Esophagus muscularis mucosa (tissue), 3 donors: ENCODE data around the gene DNMT3B.

Experiments used
- POLR2A ChIP-seq: fragments of 450-650 bp; IDR thresholded peaks from one replicate; pipeline ENCODE4 v1.6.1; 2017; ENCODE audit warnings: antibody characterized with exemption, moderate library complexity, mild to moderate bottlenecking, low read depth
- TF ChIP-seq, protein P1 (sequence below), 3 experiments: fragments of 200-600 bp in 2 of 3; fragments of 450-650 bp in 1 of 3; sonication (generic) in 2 of 3; IDR thresholded peaks; one replicate each; pipeline ENCODE4 v1.5.1; 2017 to 2019; ENCODE audit warnings: antibody characterized with exemption in 3 of 3, mild to moderate bottlenecking in 2 of 3, moderate library complexity in 1 of 3

DNA sequence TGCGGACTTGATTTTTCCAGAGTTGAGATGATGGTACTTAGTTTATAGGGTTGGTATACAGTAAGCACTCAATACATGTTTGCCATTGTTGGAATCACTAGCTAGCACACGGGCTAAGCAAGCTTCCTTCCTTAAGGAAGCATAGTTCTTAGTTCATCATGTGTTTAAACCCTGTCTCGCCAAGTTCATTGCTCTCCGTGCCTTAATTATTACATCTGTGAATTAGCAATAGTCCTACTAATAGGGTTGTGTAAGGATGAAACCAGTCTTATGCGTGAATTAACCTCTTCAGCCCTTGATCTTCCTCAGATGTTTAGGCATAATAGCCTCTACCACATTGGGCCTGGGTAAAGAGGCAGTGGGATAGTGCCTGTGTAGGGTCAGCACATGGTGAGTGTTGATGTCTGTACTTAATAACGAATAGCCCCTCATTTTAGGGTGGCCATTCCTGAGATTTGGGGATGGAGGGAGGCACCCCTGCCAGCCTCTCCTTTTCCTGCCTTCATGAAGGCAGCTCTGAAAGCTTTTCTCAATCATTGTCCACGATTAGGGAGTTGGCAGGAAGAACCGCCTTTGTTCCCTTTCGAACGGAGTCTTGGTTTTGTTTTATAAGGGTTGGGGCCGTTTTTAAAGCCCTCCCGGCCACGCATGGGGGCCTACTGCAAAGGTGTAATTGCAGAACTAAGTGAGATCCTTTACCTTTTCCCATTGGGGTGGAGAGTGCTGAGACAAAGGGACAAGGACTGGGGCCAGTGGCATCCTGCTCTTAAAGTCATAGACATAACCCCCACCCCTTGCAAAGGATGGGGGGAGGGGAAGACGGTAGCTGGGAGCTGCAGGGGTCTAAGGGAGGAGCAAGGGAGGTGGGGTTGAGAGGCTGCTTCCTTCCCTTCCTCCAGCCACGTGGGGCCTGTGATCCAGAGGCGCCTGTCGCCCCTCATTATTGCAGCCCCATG lies 2.1 kb downstream of the DNMT3B start:
- TF ChIP-seq, protein P1, sequence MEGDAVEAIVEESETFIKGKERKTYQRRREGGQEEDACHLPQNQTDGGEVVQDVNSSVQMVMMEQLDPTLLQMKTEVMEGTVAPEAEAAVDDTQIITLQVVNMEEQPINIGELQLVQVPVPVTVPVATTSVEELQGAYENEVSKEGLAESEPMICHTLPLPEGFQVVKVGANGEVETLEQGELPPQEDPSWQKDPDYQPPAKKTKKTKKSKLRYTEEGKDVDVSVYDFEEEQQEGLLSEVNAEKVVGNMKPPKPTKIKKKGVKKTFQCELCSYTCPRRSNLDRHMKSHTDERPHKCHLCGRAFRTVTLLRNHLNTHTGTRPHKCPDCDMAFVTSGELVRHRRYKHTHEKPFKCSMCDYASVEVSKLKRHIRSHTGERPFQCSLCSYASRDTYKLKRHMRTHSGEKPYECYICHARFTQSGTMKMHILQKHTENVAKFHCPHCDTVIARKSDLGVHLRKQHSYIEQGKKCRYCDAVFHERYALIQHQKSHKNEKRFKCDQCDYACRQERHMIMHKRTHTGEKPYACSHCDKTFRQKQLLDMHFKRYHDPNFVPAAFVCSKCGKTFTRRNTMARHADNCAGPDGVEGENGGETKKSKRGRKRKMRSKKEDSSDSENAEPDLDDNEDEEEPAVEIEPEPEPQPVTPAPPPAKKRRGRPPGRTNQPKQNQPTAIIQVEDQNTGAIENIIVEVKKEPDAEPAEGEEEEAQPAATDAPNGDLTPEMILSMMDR (IDR thresholded peaks at IDR 0.05): no peak
- no peak for TF ChIP-seq POLR2A
